Measurements from ENCODE around the gene PRKCH.

- TF ChIP-seq, protein P1, sequence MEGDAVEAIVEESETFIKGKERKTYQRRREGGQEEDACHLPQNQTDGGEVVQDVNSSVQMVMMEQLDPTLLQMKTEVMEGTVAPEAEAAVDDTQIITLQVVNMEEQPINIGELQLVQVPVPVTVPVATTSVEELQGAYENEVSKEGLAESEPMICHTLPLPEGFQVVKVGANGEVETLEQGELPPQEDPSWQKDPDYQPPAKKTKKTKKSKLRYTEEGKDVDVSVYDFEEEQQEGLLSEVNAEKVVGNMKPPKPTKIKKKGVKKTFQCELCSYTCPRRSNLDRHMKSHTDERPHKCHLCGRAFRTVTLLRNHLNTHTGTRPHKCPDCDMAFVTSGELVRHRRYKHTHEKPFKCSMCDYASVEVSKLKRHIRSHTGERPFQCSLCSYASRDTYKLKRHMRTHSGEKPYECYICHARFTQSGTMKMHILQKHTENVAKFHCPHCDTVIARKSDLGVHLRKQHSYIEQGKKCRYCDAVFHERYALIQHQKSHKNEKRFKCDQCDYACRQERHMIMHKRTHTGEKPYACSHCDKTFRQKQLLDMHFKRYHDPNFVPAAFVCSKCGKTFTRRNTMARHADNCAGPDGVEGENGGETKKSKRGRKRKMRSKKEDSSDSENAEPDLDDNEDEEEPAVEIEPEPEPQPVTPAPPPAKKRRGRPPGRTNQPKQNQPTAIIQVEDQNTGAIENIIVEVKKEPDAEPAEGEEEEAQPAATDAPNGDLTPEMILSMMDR (IDR thresholded peaks at IDR 0.05; ENCODE audit: low read depth, low read length), result no peak
- TF ChIP-seq EZH2phosphoT487 (IDR thresholded peaks at IDR 0.05; ENCODE audit: low read depth), result no peak
Observed at GRCh38 chr14:61539631-61540030, 218.3 kb downstream of the PRKCH start.
